Gastrocnemius medialis (tissue), 4 donors: ENCODE results near the gene NAPEPLD.
"Not testable (repeated sequence)": the region's sequence is repeated elsewhere in the genome, so short reads cannot be mapped to it uniquely, and the experiment has no call there.

Source experiments
- CTCF ChIP-seq, 5 experiments: fragments of 450-650 bp in 3 of 5; fragments of 200-600 bp in 2 of 5; sonication (generic) in 2 of 5; IDR thresholded peaks in 4 of 5; conservative IDR thresholded peaks in 1 of 5; 1 replicate in 4 of 5; 2 replicates in 1 of 5; pipeline ENCODE4 v1.5.1; 2016 to 2019; ENCODE audit warnings: antibody characterized with exemption in 5 of 5, mild to moderate bottlenecking in 3 of 5, moderate library complexity in 3 of 5
- POLR2A ChIP-seq, 2 donors: fragments of 450-650 bp; IDR thresholded peaks; one replicate each; pipeline ENCODE4 v1.6.1; 2017; ENCODE audit warnings: antibody characterized with exemption in 2 of 2, mild to moderate bottlenecking in 2 of 2, moderate library complexity in 2 of 2

DNA sequence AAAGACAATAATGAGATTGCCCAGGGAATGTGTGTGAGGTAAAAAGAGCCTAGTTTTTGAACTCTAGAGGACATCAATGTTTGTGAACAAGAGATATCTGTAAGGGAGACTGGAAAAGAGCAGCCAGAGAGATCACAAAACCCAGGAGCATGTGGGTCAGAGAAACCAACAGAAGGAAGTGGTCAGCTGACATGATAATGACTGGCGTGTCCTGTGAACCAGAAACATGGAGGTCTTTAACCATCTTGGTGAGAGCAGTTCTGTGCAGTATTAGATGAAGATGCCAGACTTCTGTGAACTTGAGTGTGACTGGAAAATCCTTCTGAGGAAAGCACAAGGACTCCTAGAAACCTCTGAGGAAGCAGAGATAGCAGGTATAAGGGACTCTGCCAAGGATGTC is 10.2 kb upstream of the NAPEPLD start:
- not testable (repeated sequence) for TF ChIP-seq CTCF (IDR thresholded peaks at IDR 0.05 in 4 of 5, conservative IDR thresholded peaks at IDR 0.05 in 1 of 5); POLR2A (IDR thresholded peaks at IDR 0.05)
